Muscle layer of colon (tissue), 2 donors: ENCODE results near the gene FOXL3.

Source experiments
- H3K27ac ChIP-seq: one replicate; pipeline ENCODE4 v1.7.0; 2013; ENCODE audit warnings: low read depth, mild to moderate bottlenecking, low read length, moderate library complexity
- H3K27me3 ChIP-seq, 2 donors: one replicate each; pipeline ENCODE4 v1.7.0; 2013; ENCODE audit warnings: low read length in 2 of 2, mild to moderate bottlenecking in 2 of 2; ENCODE audit not compliant: insufficient read depth in 2 of 2, control insufficient read depth in 1 of 2
- H3K36me3 ChIP-seq: one replicate; pipeline ENCODE4 v1.7.0; 2013; ENCODE audit warnings: mild to moderate bottlenecking, low read length; ENCODE audit not compliant: insufficient read depth
- H3K4me1 ChIP-seq: one replicate; pipeline ENCODE4 v1.7.0; 2013; ENCODE audit warnings: mild to moderate bottlenecking, low read length; ENCODE audit not compliant: insufficient read depth
- H3K4me3 ChIP-seq, 2 donors: one replicate each; pipeline ENCODE4 v1.7.0; 2013; ENCODE audit warnings: low read length in 2 of 2, low read depth in 1 of 2, mild to moderate bottlenecking in 1 of 2, moderate library complexity in 1 of 2
- H3K9ac ChIP-seq: one replicate; pipeline ENCODE4 v1.7.0; 2013; ENCODE audit warnings: low read length
- H3K9me3 ChIP-seq: one replicate; pipeline ENCODE4 v1.7.0; 2013; ENCODE audit warnings: mild to moderate bottlenecking, low read length
- donor health status: abdominal sarcoma.
- donor health status: Adenocarcinoma of cecum.

The FOXL3 gene

DNA sequence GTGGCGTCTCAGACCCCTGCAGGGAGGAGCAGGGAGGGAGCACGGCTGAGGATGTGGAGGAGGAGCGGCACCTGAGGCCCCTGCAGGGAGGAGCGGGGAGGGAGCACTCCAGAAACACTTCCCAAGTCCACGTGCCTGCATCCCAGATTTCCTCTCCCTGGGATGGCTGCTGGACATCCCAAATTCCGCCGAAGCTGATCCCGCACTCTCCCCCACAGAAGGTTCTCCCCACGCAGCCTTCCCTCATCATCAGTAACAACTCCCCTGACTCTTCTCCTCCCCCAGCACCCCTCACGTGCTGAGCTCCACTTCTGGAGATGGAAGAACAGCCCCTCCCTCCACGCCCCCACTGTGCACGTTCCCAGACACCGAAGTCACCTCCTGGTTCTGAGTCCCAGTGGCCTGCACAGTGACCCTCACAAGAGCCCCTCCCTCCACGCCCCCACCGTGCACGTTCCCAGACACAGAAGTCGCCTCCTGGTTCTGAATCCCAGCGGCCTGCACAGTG, 17.8 kb upstream of the FOXL3 start:
- H3K9me3 ChIP-seq: no peaks in the 10 kb centered on the region
- H3K9ac ChIP-seq: no peak overlapping the region
- H3K27me3 ChIP-seq: no peaks in the 10 kb centered on the region
- H3K4me1 ChIP-seq: no peaks in the 10 kb centered on the region
- H3K36me3 ChIP-seq: no peaks in the 10 kb centered on the region
- no peak overlapping the region for H3K4me3 ChIP-seq
- no peak overlapping the region for H3K27ac ChIP-seq

DNA sequence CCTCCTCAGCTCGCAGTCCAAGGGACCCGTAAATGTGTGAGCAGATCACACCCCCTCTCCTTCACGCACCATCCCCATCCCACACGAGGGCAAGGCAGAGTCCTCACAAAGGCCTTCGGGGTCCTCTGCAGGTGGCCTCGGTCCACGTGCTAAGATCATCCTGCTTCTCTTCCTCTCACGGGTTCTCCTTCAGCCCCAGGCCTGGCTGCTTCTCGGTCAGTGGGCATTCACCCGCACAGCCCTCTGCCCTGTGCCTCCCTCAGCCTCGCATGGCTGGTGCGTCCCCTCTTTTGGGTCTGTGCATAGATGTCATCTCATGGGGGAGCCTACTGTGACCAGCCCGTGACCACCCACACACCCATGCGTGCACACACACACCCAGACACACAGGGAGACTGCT, 17.3 kb upstream of the FOXL3 start:
- no peaks in the 10 kb centered on the region for H3K36me3 ChIP-seq
- no peak overlapping the region for H3K27ac ChIP-seq
- no peaks in the 10 kb centered on the region for H3K9me3 ChIP-seq

DNA sequence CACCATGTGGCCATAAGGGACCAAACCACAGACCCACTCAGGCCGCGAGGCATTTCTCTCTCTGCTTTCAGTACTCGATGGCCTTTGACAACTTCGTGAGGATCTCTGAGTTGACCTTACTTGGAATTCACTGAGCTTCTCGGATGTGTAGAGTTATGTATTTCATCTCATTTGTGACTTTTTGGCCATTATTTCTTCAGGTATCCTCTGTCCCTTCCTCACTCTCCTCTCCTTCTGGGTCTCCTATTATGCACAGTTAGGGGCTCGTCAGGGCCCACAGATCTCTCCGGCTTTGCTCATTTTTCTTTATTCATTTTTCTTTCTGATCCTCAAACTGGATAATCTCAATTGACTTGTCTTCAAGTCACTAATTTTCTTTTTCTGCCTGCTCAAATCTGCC, 16.6 kb upstream of the FOXL3 start:
- Histone ChIP-seq H3K4me3 (no peak overlapping the region), H3K4me1 (no peaks in the 10 kb centered on the region), H3K36me3 (no peaks in the 10 kb centered on the region), H3K9me3 (no peaks in the 10 kb centered on the region), H3K27me3 (no peaks in the 10 kb centered on the region), H3K9ac (no peak overlapping the region), H3K27ac (no peak overlapping the region)

More for the DNA sequence above, 17.3 kb upstream of the FOXL3 start:
- Histone ChIP-seq H3K4me1 (no peaks in the 10 kb centered on the region), H3K4me3 (no peak overlapping the region), H3K27me3 (no peaks in the 10 kb centered on the region), H3K9ac (no peak overlapping the region)

DNA sequence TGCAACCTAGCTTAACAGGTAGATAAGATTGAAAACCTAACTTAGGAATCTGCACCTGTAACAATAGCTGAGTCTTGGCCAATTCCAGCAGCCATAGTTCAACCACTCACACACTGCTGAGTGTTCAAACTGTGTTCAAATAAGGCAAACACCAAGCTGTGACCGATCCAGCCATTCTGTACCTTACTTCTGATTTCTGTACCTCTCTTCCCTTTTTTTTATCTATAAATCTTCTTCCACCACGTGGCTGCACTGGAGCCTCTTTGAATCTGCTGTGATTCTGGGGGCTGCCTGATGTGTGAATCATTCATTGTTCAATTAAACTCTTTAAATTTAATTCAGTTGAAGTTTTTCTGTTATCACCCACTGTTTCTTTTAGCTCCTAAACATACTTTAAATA, 15.7 kb upstream of the FOXL3 start:
- no peaks in the 10 kb centered on the region for H3K27me3 ChIP-seq
- H3K4me1 ChIP-seq: no peaks in the 10 kb centered on the region
- no peak overlapping the region for H3K4me3 ChIP-seq
- no peak overlapping the region for H3K27ac ChIP-seq
- H3K9me3 ChIP-seq: no peaks in the 10 kb centered on the region
- H3K9ac ChIP-seq: no peak overlapping the region
- H3K36me3 ChIP-seq: no peaks in the 10 kb centered on the region

DNA sequence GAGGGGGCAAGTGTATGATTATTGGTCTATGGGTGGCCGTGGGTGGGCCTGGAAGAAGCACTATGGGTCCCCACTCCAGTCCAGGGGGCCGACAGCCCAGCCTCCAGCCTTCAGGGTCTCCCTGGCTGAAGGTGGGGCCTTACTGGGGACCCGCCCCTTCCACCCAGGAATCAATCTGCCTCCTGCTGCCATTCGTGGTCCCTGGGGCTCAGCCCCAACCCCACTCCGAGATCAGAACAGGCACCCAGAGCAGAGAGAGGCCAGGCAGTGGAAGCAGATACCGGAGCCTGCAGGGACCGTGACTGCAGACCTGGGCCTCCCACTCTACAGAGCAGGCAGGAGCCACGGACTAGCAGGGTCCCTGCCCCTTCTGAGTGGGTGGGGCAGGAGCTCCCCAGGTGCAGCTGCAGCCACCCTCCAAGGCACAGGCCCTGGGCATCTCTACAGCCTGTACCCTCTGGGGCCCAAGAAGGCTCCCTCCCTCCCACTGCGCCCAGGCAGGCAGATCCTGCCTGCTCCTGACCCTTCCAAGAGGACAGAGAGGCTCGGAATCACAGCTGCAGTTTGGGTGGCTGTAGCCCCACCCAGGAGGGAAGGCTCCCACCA, 13.6 kb upstream of the FOXL3 start:
- H3K4me3 ChIP-seq: no peak overlapping the region
- H3K27me3 ChIP-seq: no peaks in the 10 kb centered on the region
- H3K9ac ChIP-seq: no peak overlapping the region
- no peaks in the 10 kb centered on the region for H3K9me3 ChIP-seq
- no peaks in the 10 kb centered on the region for H3K4me1 ChIP-seq
- H3K27ac ChIP-seq: no peak overlapping the region
- no peaks in the 10 kb centered on the region for H3K36me3 ChIP-seq

DNA sequence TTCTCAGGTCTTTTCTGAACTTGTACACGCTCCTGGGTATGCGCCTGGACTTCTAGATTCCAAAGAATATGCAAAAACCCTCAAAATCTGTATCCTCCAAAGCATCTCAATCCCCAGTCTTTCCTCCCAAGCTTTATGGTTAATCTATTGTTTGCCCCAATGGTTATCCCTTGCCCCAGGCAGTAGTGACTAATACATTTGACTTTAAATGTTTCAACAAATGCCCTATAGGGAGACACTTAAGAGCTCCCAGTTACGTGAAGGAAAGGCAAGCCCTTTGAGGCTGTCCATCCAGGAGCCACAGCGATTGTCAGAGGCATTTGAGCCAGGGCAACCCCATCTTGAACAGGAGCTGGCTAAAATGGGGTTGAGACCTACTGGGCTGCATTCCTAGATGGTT, 12.7 kb upstream of the FOXL3 start:
- no peak overlapping the region for H3K27ac ChIP-seq
- no peak overlapping the region for H3K4me3 ChIP-seq
- no peaks in the 10 kb centered on the region for H3K27me3 ChIP-seq
- no peaks in the 10 kb centered on the region for H3K4me1 ChIP-seq
- H3K9me3 ChIP-seq: no peaks in the 10 kb centered on the region
- H3K9ac ChIP-seq: no peak overlapping the region
- no peaks in the 10 kb centered on the region for H3K36me3 ChIP-seq

DNA sequence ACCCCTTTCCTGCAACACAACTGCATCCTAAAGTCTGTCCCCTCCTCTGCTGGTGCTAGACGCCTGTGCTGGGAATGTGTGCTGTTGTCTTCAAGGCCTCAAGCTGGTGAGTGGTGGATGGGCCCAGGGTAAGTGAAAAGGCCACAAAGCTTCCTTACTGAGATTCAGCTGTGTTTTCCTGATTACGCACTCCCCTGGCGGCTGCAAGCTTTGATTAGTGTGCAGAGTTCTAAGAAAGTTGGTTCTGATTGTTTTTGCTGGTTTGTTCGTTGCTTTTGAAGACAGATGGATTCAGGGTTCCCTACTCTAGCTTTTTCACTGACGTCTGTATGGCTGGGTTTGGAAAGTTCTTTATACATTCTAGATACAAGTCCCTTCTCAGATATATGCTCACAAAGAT, 11.9 kb upstream of the FOXL3 start:
- Histone ChIP-seq H3K36me3 (no peaks in the 10 kb centered on the region), H3K9me3 (no peaks in the 10 kb centered on the region), H3K27me3 (no peaks in the 10 kb centered on the region), H3K4me1 (no peaks in the 10 kb centered on the region), H3K4me3 (no peak overlapping the region), H3K27ac (no peak overlapping the region), H3K9ac (no peak overlapping the region)

DNA sequence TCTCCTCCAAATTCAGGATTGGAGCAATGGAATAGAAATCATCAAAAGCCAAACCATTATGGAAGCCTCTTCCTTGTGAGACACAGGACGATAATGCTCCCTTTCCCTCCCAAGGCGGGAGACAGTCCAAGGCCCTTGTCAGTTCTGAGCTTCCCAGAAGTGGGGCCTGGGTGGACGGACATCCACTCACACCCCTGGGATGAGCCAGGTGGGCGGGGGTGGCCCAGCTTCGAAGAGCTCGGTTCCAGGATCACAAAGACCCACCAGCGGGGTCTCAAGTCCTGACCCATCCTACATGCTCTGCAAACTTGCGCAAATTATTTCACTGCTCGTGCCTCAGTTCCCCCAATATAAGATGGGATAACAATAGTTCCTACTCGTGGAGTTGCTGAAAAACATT, 10.1 kb upstream of the FOXL3 start:
- H3K9me3 ChIP-seq: no peaks in the 10 kb centered on the region
- H3K9ac ChIP-seq: no peak overlapping the region
- H3K27ac ChIP-seq: no peak overlapping the region
- no peak overlapping the region for H3K4me3 ChIP-seq
- H3K4me1 ChIP-seq: no peaks in the 10 kb centered on the region
- H3K27me3 ChIP-seq: no peaks in the 10 kb centered on the region
- no peaks in the 10 kb centered on the region for H3K36me3 ChIP-seq

DNA sequence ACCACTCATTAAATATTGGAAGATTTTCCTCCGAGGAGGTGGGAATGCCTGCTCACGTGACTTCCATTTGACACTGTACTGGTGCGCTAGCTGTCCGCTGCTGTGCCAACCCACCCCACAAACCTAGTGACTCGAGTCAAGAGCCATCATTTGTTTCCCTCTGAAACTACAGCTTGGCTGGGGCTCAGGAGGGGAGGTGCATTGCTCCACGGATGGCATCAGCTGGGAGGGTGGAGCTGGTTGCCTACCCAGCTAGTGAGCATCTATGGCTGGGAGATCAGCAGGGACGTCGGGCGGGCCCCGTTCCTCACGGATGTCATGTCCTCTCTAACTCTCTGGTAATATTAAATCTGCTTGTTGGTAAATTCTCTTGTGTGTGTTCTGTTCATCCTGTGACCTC, 9.5 kb upstream of the FOXL3 start:
- Histone ChIP-seq H3K27ac (no peak overlapping the region), H3K4me3 (no peak overlapping the region), H3K4me1 (no peaks in the 10 kb centered on the region), H3K9me3 (no peaks in the 10 kb centered on the region), H3K36me3 (no peaks in the 10 kb centered on the region), H3K9ac (no peak overlapping the region), H3K27me3 (no peaks in the 10 kb centered on the region)

DNA sequence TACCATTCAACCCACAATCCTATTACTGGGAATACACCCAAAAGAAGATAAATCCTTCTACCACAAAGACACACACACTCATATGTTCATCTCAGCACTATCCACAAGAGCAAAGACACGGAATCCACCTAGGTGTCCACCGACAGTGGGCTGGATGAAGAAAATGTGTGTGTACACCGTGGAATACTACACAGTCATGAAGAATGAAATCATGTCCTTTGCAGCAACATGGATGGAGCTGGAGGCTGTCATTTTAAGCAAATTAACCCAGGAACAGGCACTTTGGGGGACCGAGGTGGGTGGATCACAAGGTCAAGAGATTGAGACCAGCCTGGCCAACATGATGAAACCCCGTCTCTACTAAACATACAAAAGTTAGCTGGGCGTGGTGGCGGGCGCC, 8.3 kb upstream of the FOXL3 start:
- no peaks in the 10 kb centered on the region for H3K9me3 ChIP-seq
- H3K36me3 ChIP-seq: no peaks in the 10 kb centered on the region
- H3K27me3 ChIP-seq: peaks cover 0 to 7% of the 10 kb centered on the region in 2 donors
- H3K4me3 ChIP-seq: no peak overlapping the region
- H3K9ac ChIP-seq: no peak overlapping the region
- H3K4me1 ChIP-seq: no peaks in the 10 kb centered on the region
- H3K27ac ChIP-seq: no peak overlapping the region

DNA sequence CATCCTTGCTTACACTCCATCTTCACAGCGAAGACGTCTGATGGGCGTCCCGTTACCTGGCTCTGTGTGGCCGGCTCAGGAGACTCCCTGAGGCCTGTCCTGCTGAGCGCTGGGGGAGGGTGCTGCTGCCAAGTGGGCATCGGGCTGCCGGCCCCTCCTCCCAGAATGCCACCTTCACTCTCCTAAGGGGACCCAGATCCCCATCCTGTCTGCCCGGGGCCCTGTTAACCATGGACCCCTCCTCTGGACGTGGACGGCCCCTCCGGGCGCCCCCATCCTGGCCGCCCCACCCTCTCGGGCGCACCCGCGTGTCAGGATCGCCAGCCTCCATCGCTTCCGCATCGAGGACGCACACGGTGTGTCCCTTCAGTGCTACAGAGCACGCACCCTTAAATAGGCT, 7.3 kb upstream of the FOXL3 start:
- H3K27me3 ChIP-seq: peaks cover 0 to 7% of the 10 kb centered on the region in 2 donors
- H3K9me3 ChIP-seq: no peaks in the 10 kb centered on the region
- H3K4me3 ChIP-seq: no peak overlapping the region

More for the DNA sequence above, 7.3 kb upstream of the FOXL3 start:
- H3K4me1 ChIP-seq: no peaks in the 10 kb centered on the region
- no peak overlapping the region for H3K9ac ChIP-seq
- H3K27ac ChIP-seq: no peak overlapping the region
- no peaks in the 10 kb centered on the region for H3K36me3 ChIP-seq
